ENCODE results near the gene GIT2. TPM values are rescaled to one million over a fixed set of nuclear protein-coding genes. Genes with fewer than 3 reads are reported as not detected.

The GIT2 gene
- total RNA-seq, 3 donors from 2014 or later: 41.3 to 53.1 (median 42.6) TPM

DNA sequence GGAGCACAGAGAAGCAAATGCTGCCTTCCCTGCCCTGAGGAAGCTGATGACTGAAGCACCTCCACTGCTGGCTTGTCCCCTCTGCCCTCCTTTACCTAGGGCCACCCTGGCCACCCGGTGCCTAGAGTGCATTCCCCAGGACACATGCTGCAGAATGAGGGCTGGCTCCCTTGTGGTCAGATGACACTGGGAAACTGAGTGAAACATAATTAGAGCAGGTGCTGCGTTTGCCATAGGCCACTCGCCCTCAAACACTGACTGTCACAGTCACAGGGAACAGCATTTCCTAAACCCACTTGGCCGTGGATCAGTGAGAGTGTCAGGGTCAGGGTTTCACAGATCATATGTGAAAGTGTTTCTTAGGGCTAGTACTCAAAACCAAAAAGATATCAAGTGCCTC lies 80.1 kb downstream of the GIT2 start:
- H3K4me1 ChIP-seq: no peaks in the 10 kb centered on the region
- H3K27me3 ChIP-seq: no peaks in the 10 kb centered on the region
- peak overlapping the region in 1 of 2 donors; percentile 17 for H3K27ac ChIP-seq
- TF ChIP-seq POLR2A (IDR thresholded peaks at IDR 0.05): no peak
- TF ChIP-seq POLR2AphosphoS5 (IDR thresholded peaks at IDR 0.05): no peak
- TF ChIP-seq, protein P1, sequence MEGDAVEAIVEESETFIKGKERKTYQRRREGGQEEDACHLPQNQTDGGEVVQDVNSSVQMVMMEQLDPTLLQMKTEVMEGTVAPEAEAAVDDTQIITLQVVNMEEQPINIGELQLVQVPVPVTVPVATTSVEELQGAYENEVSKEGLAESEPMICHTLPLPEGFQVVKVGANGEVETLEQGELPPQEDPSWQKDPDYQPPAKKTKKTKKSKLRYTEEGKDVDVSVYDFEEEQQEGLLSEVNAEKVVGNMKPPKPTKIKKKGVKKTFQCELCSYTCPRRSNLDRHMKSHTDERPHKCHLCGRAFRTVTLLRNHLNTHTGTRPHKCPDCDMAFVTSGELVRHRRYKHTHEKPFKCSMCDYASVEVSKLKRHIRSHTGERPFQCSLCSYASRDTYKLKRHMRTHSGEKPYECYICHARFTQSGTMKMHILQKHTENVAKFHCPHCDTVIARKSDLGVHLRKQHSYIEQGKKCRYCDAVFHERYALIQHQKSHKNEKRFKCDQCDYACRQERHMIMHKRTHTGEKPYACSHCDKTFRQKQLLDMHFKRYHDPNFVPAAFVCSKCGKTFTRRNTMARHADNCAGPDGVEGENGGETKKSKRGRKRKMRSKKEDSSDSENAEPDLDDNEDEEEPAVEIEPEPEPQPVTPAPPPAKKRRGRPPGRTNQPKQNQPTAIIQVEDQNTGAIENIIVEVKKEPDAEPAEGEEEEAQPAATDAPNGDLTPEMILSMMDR (IDR thresholded peaks at IDR 0.05): no peak
- intact Hi-C loops (cut with DNase I; ENCODE audit: low total_unique reads): no loop called here
- no peak overlapping the region for H3K4me3 ChIP-seq
- no peaks in the 10 kb centered on the region for H3K9me3 ChIP-seq
- peaks cover 5% of the 10 kb centered on the region for H3K36me3 ChIP-seq
- DNase-seq (ENCODE audit: low spot score in 2 of 2): no peak

DNA sequence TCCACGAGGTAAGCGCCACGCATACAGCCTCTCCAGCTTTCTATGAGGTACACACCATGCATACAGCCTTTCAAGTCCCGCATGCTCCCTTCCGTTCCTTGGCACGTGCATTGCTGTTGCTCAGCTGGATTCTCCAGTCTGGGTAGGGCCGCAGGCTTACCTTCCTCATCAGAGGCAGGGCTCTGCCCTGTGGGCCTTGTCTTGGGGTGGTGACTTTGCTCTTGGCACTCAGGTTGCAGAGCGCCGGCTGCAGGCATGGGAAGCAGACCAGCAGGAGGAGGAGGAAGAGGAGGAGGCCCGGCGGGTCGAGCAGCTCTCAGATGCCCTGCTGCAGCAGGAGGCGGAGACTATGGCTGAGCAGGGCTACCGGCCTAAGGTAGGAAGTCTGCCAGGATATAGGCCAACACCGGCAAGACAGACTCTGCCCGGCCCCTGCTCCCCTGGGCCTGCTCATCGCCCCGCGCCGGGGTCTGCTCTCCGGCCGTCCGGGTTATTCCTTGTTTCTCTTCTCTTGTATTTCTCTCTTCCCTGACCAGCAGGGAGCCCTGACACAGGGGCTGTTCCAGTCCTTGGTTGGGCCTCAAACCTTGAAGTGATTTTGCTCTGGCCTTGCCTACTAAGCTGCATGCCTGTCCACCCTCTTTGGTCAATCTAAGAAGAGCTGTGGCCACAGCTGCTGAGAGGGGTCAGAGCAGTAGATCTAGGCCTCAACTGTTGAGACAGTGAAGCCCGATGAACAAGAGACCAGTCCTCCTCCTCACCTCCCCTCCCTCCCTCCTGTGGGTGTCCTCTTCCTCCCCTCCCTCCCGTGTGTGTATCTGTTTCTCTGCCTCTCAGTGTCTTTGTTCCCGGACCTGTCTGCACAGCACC lies 80.8 kb downstream of the GIT2 start:
- TF ChIP-seq POLR2A (IDR thresholded peaks at IDR 0.05) (no peak), POLR2AphosphoS5 (IDR thresholded peaks at IDR 0.05) (peak in 1 of 3 donors; percentile 20)
- TF ChIP-seq, protein P1 (IDR thresholded peaks at IDR 0.05): no peak
- Histone ChIP-seq H3K4me1 (no peaks in the 10 kb centered on the region), H3K4me3 (no peak overlapping the region), H3K27ac (peak overlapping the region in 1 of 2 donors; percentile 17), H3K9me3 (no peaks in the 10 kb centered on the region), H3K36me3 (peaks cover 5% of the 10 kb centered on the region), H3K27me3 (no peaks in the 10 kb centered on the region)
- intact Hi-C loops (cut with DNase I; ENCODE audit: low total_unique reads): no loop called here
- DNase-seq (ENCODE audit: low spot score in 2 of 2): peak in 1 of 2 donors; percentile 23

DNA sequence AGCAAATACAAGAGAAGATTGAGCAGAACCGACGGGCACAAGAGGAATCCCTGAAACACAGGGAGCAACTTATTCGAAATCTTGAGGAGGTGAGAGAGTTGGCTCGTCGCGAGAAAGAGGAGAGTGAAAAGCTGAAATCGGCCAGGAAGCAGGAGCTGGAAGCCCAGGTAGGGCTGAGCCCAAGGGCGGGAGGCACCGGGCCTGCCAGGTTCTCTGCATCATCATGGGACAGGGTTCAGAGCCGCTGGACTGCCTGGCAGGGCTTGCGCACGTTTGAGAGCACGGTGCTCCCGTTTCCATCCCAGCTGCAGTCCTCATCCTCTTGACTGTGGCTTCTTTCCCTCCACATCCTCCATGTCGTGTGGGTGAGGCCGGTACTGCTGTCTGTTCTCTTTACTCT lies 81.7 kb downstream of the GIT2 start:
- Histone ChIP-seq H3K4me3 (no peak overlapping the region), H3K36me3 (peaks cover 5% of the 10 kb centered on the region), H3K27ac (no peak overlapping the region), H3K27me3 (no peaks in the 10 kb centered on the region), H3K9me3 (no peaks in the 10 kb centered on the region), H3K4me1 (no peaks in the 10 kb centered on the region)
- intact Hi-C loops (cut with DNase I; ENCODE audit: low total_unique reads): no loop called here
- TF ChIP-seq POLR2A (IDR thresholded peaks at IDR 0.05) (no peak), POLR2AphosphoS5 (IDR thresholded peaks at IDR 0.05) (no peak)
- TF ChIP-seq, protein P1 (IDR thresholded peaks at IDR 0.05): no peak
- no peak for DNase-seq (ENCODE audit: low spot score in 2 of 2)

DNA sequence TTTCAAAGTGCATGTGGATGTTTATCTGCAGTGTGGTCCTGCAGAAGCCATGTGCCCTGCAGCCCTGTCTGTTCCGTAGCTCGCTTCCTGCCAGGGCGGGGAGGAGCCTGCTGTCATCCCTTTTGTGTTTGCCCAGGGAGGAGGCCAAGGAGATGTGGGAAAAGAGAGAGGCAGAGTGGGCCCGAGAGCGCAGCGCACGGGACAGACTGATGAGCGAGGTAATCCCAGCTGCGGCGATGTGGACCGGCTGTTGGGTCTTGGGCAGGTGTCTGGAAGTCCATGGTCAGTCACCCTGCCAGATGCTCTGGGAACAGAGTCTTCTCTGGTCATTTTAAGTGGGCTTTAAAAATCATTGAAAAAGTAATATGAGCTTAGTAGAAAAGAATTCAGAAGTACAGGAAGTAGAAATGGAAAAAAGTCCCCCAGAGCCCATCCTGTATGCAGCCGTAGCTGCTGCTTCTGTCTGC lies 83.3 kb downstream of the GIT2 start:
- TF ChIP-seq, protein P1 (IDR thresholded peaks at IDR 0.05): no peak
- TF ChIP-seq POLR2A (IDR thresholded peaks at IDR 0.05): no peak
- TF ChIP-seq POLR2AphosphoS5 (IDR thresholded peaks at IDR 0.05): no peak
- Histone ChIP-seq H3K4me1 (no peaks in the 10 kb centered on the region), H3K27me3 (no peaks in the 10 kb centered on the region), H3K36me3 (peaks cover 7% of the 10 kb centered on the region), H3K4me3 (no peak overlapping the region), H3K9me3 (no peaks in the 10 kb centered on the region), H3K27ac (no peak overlapping the region)
- intact Hi-C loops (cut with DNase I; ENCODE audit: low total_unique reads): no loop called here
- no peak for DNase-seq (ENCODE audit: low spot score in 2 of 2)

DNA sequence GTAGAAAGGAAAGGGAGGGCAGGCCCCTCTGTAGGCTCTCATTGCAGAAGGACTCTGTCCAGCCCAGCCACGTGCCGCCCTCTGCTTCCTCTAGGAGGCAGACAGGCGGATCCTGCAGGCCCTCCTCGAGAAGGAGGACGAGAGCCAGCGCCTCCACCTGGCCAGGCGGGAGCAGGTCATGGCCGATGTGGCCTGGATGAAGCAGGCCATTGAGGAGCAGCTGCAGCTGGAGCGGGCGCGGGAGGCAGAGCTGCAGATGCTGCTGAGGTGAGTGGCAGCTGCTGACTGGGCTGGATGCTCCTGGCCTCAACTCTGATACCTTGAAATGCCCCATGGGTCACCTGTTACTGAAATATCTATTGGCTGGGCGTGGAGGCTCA lies 85.2 kb downstream of the GIT2 start:
- intact Hi-C loops (cut with DNase I; ENCODE audit: low total_unique reads): no loop called here
- Histone ChIP-seq H3K4me3 (no peak overlapping the region), H3K27ac (no peak overlapping the region), H3K27me3 (no peaks in the 10 kb centered on the region), H3K36me3 (peaks cover 7% of the 10 kb centered on the region), H3K4me1 (no peaks in the 10 kb centered on the region), H3K9me3 (no peaks in the 10 kb centered on the region)
- no peak for DNase-seq (ENCODE audit: low spot score in 2 of 2)
- TF ChIP-seq POLR2A (IDR thresholded peaks at IDR 0.05): no peak

All from breast epithelium (tissue), 4 donors.